C1 segment of cervical spinal cord (tissue), 14 donors: ENCODE measurements around the gene PHYHIPL.
"Not testable (repeated sequence)": the region's sequence is repeated elsewhere in the genome, so short reads cannot be mapped to it uniquely, and the experiment has no call there.

Source experiments
- DNase-seq, 14 donors: peaks; one replicate each; lab custom pipeline; 2025; lab: John Stamatoyannopoulos, UW

Gene PHYHIPL

DNA sequence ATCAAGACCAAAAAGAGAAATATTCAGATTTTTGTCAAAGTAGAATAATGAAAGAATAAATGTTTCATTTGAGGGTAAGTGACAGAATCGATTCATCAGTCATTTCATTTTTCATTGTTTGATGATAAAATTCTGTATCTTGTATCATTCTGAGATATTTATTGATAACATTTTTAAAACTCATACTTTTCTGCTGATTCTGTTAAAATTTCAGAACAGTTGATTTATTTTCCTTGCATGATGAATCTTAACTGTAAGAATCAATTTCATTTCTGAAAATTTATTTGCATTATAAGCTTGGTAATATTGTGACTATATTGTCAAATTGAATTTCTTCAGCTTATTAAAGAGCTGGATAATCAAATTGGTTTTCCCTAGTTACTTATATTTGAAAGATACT is 13.9 kb downstream of the PHYHIPL start:
- no peak for DNase-seq

DNA sequence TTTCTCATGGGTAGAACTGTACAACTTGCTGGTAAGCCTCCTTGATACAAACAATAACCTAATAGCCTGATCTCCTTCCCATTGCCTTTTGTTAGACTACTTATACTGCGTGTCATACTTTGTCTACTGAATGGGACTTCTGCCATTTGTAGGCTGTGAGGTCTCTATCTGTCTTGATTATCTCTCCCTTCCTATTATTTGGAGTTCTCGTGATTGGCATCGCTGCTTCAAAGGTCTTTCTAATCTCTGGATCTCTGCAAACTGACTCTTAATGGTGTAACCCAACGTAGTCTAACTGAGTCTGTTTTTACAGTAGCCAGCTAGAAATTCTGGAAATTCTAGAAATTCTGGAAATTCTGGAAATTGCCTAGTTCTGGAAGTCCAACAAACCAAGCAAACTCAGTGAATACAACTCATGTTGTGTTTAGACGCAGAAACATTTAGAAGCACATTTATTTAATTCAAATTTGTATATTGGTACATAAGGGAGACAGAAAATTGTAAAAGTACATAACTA is 29.8 kb downstream of the PHYHIPL start:
- DNase-seq: no peak

DNA sequence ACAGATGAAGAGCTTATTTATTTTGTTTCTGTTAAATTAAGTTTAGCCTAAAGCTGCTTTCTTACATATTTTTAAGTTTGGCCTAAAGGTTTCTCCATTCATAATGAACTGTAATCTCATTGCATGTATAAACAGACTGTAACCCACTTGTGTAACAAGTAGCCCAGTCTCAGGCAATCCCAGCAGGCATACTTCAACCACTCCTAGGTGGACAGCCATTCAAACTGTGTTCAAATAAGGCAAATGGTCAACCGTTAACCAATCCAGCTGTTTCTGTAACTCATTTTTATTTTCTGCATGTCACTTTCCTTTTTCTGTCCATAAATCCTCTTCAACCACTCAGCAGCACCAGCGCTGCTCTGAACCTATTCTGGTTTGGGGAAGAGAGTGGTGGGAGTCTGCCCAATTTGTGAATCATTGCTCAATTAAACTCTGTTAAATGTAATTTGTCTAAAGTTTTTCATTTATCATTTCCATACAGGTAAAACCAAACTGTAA is 35.9 kb downstream of the PHYHIPL start:
- DNase-seq: no peak

DNA sequence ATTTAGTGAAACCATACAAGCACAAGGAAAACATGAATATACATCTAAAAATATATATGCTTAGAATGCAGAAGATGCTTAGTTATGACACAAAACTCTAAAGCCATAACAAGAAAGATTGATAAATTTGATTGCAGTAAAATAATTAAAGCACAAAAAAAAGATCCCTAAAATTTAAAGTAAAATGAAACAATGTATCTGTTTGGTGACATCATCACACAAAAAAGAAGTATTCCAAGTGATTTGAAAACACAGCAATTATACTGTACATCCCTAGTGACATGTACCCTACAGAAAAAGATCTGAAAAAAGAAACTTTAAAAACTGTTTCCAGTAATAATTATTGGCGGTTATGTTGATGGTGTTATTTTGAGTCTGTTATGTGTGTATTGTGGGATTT is 37.7 kb downstream of the PHYHIPL start:
- DNase-seq: no peak

DNA sequence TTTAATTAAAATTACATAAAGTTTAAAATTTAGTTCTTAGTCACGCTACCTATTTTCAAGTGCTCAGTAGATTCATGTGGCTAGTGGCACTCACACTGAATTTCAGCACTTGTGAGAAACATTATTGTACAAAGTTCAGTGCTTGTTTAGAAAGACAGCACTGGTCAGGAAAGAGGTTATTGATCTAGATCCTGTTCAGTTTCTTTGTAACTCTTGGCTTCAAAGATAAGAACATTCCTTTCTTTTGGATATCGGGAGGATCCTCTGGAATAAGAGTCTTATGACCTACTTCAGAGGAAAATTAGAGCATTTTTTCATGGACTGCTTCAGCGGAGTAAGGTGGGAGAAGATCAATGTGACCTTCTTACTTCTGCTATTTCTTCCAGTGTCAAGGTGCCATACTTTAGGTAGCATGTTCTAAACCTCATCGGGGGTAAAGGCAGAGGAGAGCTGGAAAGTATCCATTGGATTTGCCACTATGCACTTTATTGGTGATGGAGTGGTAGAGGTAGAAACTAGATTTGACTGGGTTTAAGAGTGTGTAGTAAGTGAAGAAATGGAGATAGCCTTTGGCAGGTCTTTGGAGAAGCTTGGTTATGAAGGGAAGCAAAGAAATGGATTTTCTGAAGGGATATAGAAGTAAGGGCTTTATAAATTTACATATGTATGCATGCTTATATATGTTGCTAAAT is 39.9 kb downstream of the PHYHIPL start:
- no peak for DNase-seq

DNA sequence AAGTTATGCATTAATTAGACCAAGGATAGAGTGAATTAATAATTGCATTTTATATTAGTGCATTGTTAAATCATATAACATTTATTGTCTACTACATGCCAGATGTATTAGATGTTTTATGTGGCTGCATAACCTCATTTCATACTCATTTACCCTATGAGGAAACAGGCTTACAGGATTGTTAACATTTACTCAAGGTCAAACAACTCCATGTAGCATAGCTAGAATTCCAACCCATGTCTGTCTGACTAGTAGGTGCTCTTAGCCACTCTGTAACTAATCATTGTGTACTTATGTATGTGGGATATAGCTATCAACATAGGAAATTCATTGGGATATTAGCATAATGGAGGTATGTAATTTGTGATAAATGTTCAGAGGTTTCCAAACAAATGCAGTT is 46.3 kb downstream of the PHYHIPL start:
- DNase-seq: no peak

DNA sequence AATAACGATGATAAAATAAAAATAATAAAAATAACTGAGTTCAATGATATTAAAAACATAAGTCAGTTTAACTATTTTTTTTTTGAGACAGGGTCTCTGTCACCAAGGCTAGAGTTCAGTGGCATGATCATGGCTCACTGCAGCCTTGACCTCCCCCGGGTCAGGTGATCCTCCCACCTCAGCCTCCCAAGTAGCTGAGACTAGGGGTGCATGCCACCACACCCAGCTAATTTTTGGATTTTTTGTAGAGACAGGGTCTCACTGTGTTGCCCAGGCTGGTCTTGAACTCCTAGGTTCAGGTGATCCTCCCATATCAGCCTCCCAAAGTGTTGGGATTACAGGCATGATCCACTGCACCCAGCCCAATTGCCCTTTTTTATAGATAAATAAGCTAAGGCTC is 47.2 kb downstream of the PHYHIPL start:
- DNase-seq: not testable (repeated sequence)

DNA sequence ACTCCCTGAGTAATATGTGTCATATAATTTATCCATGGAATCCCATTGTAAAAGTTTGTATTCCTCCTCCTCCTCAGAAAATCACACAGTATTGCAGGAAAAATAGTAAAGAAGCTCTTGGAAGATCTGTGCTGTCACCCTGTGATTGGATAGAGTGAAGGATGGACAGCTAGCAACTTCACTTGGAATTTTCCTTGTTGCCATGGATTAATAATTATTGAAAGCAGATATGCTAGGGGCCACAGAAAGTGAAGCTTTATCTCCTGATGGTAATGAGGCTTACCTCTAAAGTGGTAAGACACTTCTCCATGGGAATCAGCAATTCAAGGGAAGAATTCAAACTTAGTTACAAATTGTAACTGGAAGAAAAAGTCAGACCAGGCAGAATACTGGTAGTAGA is 48.8 kb downstream of the PHYHIPL start:
- DNase-seq: no peak

DNA sequence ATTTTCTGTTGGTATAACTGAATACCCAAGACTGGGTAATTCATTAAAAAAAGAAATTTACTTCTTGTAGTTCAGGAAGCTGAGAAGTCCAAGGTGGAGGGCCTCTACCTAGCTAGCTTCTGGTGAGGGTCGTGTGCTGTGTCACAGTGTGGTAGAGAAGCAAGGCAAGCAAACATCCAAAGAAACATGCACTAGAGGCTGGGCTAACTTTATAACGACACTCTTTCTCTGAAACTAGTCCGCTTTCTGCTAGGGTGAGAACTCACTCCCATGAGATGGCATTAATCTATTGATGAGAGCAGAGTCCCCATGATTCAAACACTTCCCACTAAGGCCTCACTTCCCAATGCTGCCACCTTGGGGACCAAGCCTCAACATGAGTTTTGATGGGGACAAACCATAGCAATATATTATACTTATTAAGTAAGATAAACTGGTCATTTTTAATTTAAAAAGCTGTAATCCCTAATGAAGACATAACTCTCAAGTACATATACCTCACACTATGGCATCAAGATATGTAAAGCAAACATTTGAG is 50.8 kb downstream of the PHYHIPL start:
- no peak for DNase-seq

DNA sequence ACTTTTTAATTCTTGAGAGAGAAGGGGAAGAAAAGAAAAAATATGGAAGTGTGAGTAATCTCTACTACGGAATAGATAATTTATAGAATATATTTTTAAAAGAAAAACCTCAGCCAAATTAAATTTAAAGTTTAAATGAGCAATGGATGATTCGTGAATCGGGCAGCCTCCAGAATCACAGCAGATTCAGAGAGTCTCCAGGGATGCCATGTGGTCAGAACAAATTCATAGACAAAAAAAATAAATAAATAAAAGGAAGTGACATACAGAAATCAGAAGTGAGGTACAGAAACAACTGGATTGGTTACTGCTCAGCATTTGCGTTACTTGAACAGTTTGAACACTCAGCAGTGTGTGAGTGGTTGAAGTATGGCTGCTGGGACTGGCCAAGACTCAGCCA is 53.0 kb downstream of the PHYHIPL start:
- DNase-seq: no peak

DNA sequence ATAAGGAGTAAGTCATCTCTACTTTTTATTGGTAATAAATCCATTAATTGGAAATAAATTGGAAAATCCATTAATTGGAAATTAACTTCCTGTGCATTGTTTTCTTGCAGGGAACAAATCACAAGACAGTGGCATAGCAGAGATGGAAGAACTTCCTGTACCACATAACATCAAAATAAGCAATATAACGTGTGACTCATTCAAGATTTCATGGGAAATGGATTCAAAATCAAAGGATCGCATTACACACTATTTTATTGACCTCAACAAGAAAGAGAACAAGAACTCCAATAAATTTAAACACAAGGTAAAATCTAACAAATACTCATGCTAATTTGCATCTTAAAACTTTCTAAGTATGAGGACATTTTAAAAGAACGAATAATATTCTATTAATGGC is 57.8 kb downstream of the PHYHIPL start:
- no peak for DNase-seq

DNA sequence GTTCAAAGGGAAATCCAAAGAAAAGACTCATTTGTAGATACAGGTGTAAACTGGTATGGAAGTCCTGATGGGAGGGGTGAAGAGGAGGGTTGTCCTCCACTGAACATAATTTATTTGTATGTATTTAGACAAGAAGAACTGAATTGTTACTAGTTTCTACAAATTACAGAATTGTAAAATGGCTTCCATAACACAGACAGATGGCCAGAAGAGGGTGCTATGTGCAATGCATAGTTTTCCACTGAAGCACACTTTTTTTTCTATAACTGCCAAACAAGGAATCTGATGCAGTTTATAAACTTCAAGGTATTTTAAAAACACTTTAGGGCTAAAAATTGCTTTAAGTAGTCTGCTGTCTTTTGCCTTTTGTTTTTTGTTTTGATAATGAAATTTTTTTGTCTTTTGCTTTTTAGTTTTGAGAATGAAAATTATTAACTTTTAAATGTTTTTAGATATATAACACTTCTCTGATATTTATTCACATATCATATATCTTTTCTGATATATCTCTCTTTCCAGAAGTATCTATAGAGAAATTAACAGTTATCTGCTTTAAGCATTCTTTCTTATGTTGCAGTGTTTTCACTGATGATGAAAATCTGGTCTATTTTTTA is 58.5 kb downstream of the PHYHIPL start:
- DNase-seq: no peak

DNA sequence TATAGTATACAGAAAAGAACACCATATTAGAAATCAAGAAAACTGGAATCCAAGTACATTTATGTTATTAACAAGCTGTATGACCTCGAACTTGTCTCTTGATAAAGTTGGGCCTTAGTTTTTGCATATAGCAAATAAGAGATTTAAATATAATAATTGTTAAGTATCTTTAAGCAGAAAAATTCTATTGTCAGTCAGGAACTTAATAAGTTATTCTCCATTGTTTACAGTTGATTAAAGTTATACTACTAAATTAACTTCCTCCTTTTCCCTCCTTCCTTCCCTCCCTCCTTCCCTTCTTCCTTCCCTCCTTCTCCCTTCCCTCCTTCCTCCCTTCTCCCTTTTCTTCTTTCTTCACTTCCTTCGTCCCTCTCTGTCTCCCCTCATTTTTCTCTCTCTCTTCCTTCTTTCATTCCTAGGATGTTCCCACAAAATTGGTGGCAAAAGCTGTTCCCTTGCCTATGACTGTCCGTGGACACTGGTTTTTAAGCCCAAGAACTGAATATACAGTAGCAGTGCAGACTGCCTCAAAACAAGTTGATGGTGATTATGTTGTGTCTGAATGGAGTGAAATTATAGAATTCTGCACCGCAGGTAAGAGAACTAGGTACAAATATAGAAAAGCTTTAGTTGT is 59.7 kb downstream of the PHYHIPL start:
- DNase-seq: no peak

DNA sequence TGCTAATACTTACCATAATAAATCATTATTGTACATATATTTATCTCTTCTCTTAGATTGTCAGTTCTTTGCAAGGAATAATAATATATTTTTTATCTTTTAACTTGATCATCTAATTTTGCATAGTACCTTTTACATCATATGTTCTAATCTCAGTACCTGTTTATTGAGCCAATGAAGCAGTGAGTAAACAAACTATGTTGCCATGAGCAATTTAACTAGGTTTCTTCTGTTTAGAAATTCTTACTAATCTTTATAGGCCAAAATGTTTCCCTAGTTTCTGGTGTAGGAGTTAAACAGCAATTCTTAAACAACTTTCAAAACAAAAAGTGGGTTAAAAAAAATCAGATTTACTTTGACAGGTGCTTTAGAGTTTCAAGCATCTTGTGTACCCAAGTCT is 61.3 kb downstream of the PHYHIPL start:
- no peak for DNase-seq

DNA sequence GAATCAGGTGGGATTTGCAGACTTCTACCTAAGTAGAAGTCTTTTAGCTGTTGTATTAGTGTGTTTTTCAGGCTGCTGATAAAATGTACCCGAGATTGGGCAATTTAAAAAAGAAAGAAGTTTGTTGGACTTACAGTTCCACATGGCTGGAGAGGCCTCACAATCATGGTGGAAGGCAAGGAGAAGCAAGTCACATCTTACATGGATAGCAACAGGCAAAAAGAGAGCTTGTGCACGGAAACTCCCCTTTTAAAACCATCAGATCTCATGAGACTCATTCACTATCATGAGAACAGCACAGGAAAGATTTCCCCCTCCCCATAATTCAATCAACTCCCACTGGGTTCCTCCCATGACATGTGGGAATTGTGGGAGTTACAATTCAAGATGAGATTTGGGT is 62.7 kb downstream of the PHYHIPL start:
- DNase-seq: not testable (repeated sequence)

DNA sequence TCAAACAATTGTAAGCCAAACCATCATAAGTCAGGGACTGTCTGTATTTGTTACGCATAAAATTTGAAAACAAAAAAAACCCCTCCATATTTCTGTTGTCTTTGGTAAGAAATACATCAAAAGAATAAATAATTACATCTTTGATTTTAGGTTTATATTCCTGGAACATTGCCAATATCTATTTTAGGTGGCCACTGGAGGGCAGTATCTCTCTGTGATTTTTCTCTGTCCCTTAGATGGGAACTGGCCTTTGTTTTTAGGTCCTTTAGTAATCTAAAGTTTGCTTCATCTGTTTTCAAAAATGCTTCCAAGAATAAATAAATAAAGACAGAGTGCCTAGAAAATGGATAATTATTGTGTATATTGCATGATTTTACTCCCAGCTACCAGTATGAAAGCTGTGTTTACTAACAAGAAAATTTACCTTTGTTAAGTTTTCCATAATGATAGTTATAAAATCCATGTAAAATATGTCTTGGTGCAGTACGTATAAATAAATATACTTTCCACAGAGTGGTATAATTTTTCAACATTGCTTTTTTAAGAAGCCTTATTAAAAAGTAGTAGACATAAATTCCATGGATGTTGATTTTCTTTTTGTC is 64.2 kb downstream of the PHYHIPL start:
- DNase-seq: peak in 1 of 14 donors; percentile 21

DNA sequence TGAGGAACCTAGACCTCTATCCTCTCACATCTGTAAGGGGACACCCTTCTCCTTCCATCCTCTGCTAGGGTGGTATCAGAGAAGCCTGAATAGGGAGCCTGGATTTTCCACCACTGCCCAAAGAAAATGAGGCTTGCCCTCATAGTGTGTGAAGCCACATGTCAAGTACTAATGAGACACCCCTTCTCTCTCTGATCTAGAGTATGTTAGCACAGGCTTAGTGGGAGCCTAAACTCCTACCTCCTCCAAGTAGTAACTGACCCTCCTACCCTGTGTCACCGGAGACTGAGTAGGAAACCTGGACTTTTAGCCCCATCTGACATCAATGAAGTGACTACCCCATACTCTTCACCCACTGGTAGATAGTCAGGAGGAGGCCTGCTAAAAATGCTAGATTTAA is 65.6 kb downstream of the PHYHIPL start:
- DNase-seq: no peak

DNA sequence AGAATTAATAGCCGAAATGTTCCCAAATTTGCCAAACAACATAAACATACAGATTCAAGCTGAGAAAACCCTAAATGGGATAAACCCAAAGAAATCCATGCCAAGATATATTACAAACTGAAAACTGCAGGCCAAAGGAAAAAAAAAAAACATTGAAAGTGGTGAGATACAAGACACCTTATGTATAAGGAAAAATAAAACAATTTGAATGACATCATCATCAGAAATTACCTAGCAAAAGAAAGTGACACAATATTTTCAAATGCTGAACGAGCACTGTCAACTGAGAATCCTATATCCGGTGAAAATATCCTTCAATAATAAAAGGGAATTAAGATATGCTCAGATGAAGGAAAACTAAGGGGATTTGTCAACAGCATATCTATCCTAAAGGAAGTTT is 66.5 kb downstream of the PHYHIPL start:
- DNase-seq: no peak

DNA sequence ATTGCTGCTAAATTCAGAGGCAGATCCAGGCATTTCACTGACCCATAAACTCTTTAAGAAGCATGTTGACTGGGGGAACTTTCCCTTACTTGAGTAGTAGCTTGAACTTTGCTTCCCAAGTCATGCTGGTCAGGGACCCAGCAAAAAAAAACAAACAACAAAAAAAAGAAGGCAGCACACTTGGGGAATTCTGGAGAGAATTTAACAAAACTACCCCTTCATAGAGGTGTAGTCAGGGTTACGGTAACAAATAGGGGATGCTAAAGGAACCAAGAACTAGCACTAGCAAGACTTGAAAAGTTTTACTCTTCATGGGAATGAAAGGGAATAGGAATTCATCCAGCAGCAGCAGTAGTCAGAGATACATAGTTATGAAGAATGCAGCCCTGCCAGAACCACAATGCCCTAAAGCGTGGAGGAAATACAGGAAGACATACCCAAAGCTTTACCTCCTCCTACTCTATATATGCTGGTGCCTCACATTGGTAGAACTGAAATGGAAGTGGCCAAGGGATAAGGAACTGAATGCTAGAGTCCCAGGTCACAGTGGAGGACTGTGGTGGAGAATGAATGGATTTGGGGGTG is 67.3 kb downstream of the PHYHIPL start:
- no peak for DNase-seq

DNA sequence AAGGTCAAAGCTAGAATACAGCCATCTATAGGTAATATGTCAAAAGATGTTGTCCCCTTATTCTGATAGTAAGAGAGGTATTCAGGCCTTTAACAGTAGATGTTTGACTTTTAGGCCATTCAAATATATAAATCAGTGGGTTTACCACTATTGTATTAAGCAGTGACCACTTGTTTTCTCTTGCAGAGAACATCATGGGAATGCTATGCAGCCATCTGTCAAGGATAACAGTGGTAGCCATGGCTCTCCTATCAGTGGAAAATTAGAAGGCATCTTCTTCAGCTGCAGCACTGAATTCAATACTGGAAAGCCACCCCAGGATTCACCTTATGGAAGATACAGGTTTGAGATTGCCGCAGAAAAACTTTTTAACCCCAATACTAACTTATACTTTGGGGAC is 68.4 kb downstream of the PHYHIPL start:
- DNase-seq: no peak

DNA sequence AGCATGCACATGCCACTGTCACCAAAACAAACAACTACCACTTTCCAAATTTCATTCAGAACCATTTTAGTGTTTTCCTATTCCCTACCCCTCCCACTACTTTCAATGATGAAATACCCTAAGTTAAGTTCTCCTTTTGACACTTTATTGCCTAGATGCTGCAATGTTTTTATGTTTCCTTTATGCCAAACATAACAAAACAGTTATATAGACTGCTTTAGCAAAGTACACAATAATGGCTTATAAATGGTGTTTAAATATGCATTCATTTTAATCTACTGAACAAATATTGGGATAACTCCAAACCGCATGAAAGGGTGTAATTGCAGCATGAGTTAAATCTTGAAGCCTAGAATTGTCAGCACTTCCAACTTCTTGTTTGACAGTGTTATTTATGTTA is 69.2 kb downstream of the PHYHIPL start:
- DNase-seq: no peak

DNA sequence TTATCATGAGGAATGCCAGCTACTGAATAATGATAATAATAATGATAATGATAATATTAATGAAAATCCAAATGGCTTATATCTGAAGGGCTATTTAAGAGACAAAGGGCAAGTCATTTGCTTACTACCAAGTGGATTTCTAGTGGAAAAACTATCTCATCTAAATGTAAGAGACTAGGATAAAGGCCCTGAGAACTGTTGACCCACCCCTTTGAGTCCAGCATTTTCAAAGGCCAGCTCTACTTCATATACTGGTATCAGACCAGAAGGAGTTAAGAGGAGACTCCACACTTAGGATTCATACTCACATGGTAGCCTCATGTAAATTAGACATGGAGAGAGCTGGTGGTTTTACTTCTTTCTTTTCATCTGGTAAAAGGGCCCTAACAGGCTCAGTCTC is 76.0 kb downstream of the PHYHIPL start:
- DNase-seq: no peak
